Endodermal cell (in vitro differentiated cells): ENCODE measurements around the gene BBS9. TPM values are rescaled to one million over a fixed set of nuclear protein-coding genes. Genes with fewer than 3 reads are reported as not detected.

Source experiments
- DNase-seq: peaks from one replicate; pipeline ENCODE4 v3.0.0-alpha.2; 2017
- H3K27ac ChIP-seq: 2 replicates; pipeline ENCODE4 v1.5.1; 2013; ENCODE audit warnings: mild to moderate bottlenecking, low read depth, low read length, moderate library complexity
- H3K27me3 ChIP-seq: 2 replicates; pipeline ENCODE4 v1.6.1; 2013; ENCODE audit warnings: mild to moderate bottlenecking, low read length, moderate library complexity; ENCODE audit not compliant: insufficient read depth, control insufficient read depth, poor library complexity, severe bottlenecking
- H3K36me3 ChIP-seq: 2 replicates; pipeline ENCODE4 v1.7.0; 2013; ENCODE audit warnings: mild to moderate bottlenecking, low read length, moderate library complexity; ENCODE audit not compliant: control insufficient read depth, insufficient read depth
- H3K4me1 ChIP-seq: one replicate; pipeline ENCODE4 v1.7.0; 2013; ENCODE audit warnings: low read length; ENCODE audit not compliant: control insufficient read depth, insufficient read depth
- H3K4me3 ChIP-seq: 2 replicates; pipeline ENCODE4 v1.5.1; 2013; ENCODE audit warnings: mild to moderate bottlenecking, low read length, moderate library complexity
- H3K9ac ChIP-seq: 2 replicates; pipeline ENCODE4 v1.6.1; 2013; ENCODE audit warnings: mild to moderate bottlenecking, low read length, moderate library complexity; ENCODE audit not compliant: poor library complexity, severe bottlenecking; ENCODE audit errors: extremely low read depth
- H3K9me3 ChIP-seq: 2 replicates; pipeline ENCODE4 v1.6.1; 2013; ENCODE audit warnings: mild to moderate bottlenecking, low read length, moderate library complexity; ENCODE audit not compliant: control insufficient read depth
- H3K27ac Mint-ChIP-seq: 2 replicates; pipeline ENCODE4 v1.8.0; 2020; ENCODE audit warnings: mixed read lengths
- H3K27me3 Mint-ChIP-seq: 2 replicates; pipeline ENCODE4 v1.8.0; 2021; ENCODE audit warnings: mild to moderate bottlenecking, mixed read lengths; ENCODE audit not compliant: insufficient read depth
- H3K36me3 Mint-ChIP-seq: 2 replicates; pipeline ENCODE4 v1.8.0; 2020; ENCODE audit warnings: low read depth, mixed read lengths
- H3K4me1 Mint-ChIP-seq: 2 replicates; pipeline ENCODE4 v1.8.0; 2020; ENCODE audit warnings: mixed read lengths
- H3K4me3 Mint-ChIP-seq: 2 replicates; pipeline ENCODE4 v1.8.0; 2020; ENCODE audit warnings: mild to moderate bottlenecking, moderate library complexity, mixed read lengths
- H3K9me3 Mint-ChIP-seq: 2 replicates; pipeline ENCODE4 v1.8.0; 2020; ENCODE audit warnings: mild to moderate bottlenecking, mixed read lengths
- WGBS, 2 experiments: methylation state at CpG; one replicate each; pipeline versions ENCODE4 v1.1.5 to v1.1.7; 2013; ENCODE audit warnings: missing lambda C conversion rate in 2 of 2, mixed read lengths in 1 of 2; ENCODE audit not compliant: insufficient coverage in 1 of 2, insufficient read length in 1 of 2; 5-methylcytosine and 5-hydroxymethylcytosine counted together
- total RNA-seq, 2 donors: library from RNA; stranded (reverse); fragmentation: NEBNext Ultra II Directional in 1 of 2; extraction: Animal tissue kit (Norgen Biotek cat#: 25700) in 1 of 2; gene quantifications; 2 replicates in 1 of 2; 3 replicates in 1 of 2; pipeline ENCODE4 v1.2.1, GENCODE V29; 2021
- TF ChIP-seq, protein P1 (sequence below): fragments of 200-600 bp; sonication (generic); conservative IDR thresholded peaks from 2 replicates; pipeline ENCODE4 v1.5.0; 2021; ENCODE audit warnings: antibody characterized with exemption, mild to moderate bottlenecking

Gene BBS9
- total RNA-seq, 2 donors from 2014 or later: 20.7 to 21.6 TPM

DNA sequence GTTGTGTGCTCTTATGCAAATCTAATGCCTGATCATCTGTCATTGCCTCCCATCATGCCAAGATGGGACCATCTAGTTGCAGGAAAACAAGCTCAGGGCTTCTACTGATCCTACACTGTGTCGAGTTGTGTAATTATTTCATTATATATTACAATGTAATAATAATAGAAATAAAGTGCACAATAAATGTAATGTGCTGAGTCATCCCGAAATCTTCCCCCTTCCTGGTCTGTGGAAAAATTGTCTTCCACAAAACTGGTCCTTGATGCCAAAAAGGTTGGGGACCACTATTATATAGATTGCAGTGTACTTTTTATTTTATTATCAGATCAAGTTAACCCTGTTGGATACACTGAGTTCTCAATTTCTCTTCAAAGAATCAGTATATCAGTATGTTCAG lies 50.2 kb downstream of the BBS9 start:
- H3K9ac ChIP-seq: no peak overlapping the region
- no peaks in the 10 kb centered on the region for H3K27me3 Mint-ChIP-seq
- peaks cover 12% of the 10 kb centered on the region for H3K9me3 Mint-ChIP-seq
- no peak overlapping the region for H3K27ac ChIP-seq
- no peaks in the 10 kb centered on the region for H3K36me3 ChIP-seq
- no peak overlapping the region for H3K4me3 Mint-ChIP-seq
- no peaks in the 10 kb centered on the region for H3K27me3 ChIP-seq
- 100% methylated on average over 1 of the region's 2 CpGs; no CpG with 5 or more reads in 1 of the 2 experiments for WGBS, 2 experiments
- H3K4me1 ChIP-seq: no peaks in the 10 kb centered on the region
- H3K36me3 Mint-ChIP-seq: peaks cover 19% of the 10 kb centered on the region
- no peaks in the 10 kb centered on the region for H3K4me1 Mint-ChIP-seq
- H3K9me3 ChIP-seq: peaks cover 17% of the 10 kb centered on the region
- H3K4me3 ChIP-seq: no peak overlapping the region
- no peak overlapping the region for H3K27ac Mint-ChIP-seq
- no peak for DNase-seq
- TF ChIP-seq, protein P1, sequence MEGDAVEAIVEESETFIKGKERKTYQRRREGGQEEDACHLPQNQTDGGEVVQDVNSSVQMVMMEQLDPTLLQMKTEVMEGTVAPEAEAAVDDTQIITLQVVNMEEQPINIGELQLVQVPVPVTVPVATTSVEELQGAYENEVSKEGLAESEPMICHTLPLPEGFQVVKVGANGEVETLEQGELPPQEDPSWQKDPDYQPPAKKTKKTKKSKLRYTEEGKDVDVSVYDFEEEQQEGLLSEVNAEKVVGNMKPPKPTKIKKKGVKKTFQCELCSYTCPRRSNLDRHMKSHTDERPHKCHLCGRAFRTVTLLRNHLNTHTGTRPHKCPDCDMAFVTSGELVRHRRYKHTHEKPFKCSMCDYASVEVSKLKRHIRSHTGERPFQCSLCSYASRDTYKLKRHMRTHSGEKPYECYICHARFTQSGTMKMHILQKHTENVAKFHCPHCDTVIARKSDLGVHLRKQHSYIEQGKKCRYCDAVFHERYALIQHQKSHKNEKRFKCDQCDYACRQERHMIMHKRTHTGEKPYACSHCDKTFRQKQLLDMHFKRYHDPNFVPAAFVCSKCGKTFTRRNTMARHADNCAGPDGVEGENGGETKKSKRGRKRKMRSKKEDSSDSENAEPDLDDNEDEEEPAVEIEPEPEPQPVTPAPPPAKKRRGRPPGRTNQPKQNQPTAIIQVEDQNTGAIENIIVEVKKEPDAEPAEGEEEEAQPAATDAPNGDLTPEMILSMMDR: no peak

DNA sequence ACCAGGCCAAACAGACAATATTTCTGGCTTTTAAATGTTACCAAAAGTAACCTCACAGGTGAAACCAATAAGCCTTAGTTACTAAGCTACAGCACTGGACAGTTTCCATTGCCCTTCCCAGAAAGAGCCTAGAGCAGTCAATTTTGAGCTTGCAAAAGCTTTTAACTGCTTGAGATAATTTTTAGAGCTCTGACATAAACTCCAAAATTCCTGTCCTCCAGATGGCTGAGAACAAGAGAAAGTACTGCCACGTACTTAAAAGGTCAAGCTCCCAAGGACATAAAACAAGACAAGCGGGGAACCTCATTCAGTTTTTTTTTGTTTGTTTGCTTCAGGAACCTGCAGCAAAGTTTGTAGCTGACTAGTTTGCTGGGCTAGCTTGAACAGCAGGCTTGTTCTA lies 54.1 kb downstream of the BBS9 start:
- Histone ChIP-seq H3K36me3 (no peaks in the 10 kb centered on the region), H3K4me3 (no peak overlapping the region), H3K4me1 (no peaks in the 10 kb centered on the region), H3K27ac (no peak overlapping the region), H3K9ac (no peak overlapping the region), H3K27me3 (no peaks in the 10 kb centered on the region), H3K9me3 (peaks cover 17% of the 10 kb centered on the region)
- 81 to 88% methylated on average over 2 of the region's 2 CpGs for WGBS, 2 experiments
- H3K4me1 Mint-ChIP-seq: peaks cover 4% of the 10 kb centered on the region
- no peak overlapping the region for H3K27ac Mint-ChIP-seq
- DNase-seq: no peak
- peaks cover 19% of the 10 kb centered on the region for H3K36me3 Mint-ChIP-seq
- TF ChIP-seq, protein P1: no peak
- peaks cover 12% of the 10 kb centered on the region for H3K9me3 Mint-ChIP-seq
- no peaks in the 10 kb centered on the region for H3K27me3 Mint-ChIP-seq
- no peak overlapping the region for H3K4me3 Mint-ChIP-seq

DNA sequence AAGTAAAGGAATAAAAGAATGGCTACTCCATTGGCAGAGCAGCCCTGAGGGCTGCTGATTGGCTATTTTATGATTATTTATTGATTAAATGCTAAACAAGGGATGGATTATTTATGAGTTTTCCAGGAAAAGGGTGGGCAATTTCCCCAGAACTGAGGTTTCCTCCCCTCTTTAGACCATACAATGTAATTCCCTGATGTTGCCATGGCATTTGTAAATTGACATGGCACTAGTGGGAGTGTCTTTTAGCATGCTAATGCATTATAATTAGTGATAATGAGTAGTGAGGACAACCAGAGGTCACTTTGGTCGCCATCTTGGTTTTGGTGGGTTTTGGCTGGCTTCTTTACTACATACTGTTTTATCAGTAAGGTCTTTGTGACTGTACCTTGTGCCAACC lies 55.5 kb downstream of the BBS9 start:
- 91 to 100% methylated on average over 1 of the region's 1 CpG for WGBS, 2 experiments
- Histone ChIP-seq H3K9ac (no peak overlapping the region), H3K27me3 (no peaks in the 10 kb centered on the region), H3K27ac (no peak overlapping the region), H3K4me1 (no peaks in the 10 kb centered on the region), H3K36me3 (no peaks in the 10 kb centered on the region), H3K9me3 (peaks cover 15% of the 10 kb centered on the region), H3K4me3 (no peak overlapping the region)
- Mint-ChIP-seq H3K4me3 (no peak overlapping the region), H3K27me3 (no peaks in the 10 kb centered on the region), H3K36me3 (peaks cover 17% of the 10 kb centered on the region), H3K4me1 (peaks cover 4% of the 10 kb centered on the region), H3K9me3 (peaks cover 10% of the 10 kb centered on the region), H3K27ac (no peak overlapping the region)
- TF ChIP-seq, protein P1: no peak
- no peak for DNase-seq
